Subcutaneous abdominal adipose tissue (tissue), 5 donors: ENCODE measurements around the gene PRAC2.

Experiments used
- H3K27ac ChIP-seq: one replicate; pipeline ENCODE4 v1.7.0; 2013; ENCODE audit warnings: low read depth, mild to moderate bottlenecking, inconsistent platforms, low read length, moderate library complexity
- H3K27me3 ChIP-seq, 5 donors: one replicate each; pipeline ENCODE4 v1.7.0; 2013; ENCODE audit warnings: low read length in 5 of 5, inconsistent platforms in 1 of 5; ENCODE audit not compliant: control insufficient read depth in 5 of 5, insufficient read depth in 4 of 5
- H3K36me3 ChIP-seq, 5 donors: one replicate each; pipeline ENCODE4 v1.7.0; 2013; ENCODE audit warnings: low read length in 5 of 5; ENCODE audit not compliant: control insufficient read depth in 5 of 5, insufficient read depth in 5 of 5
- H3K4me1 ChIP-seq, 5 donors: one replicate each; pipeline ENCODE4 v1.7.0; 2013; ENCODE audit warnings: low read length in 5 of 5, mild to moderate bottlenecking in 3 of 5, moderate library complexity in 1 of 5; ENCODE audit not compliant: control insufficient read depth in 5 of 5, insufficient read depth in 5 of 5
- H3K4me3 ChIP-seq, 5 donors: one replicate each; pipeline ENCODE4 v1.7.0; 2013; ENCODE audit warnings: low read length in 5 of 5, low read depth in 1 of 5
- H3K9ac ChIP-seq, 5 donors: one replicate each; pipeline ENCODE4 v1.7.0; 2013; ENCODE audit warnings: low read length in 5 of 5, mild to moderate bottlenecking in 4 of 5, moderate library complexity in 3 of 5
- H3K9me3 ChIP-seq, 5 donors: one replicate each; pipeline ENCODE4 v1.7.0; 2013; ENCODE audit warnings: low read length in 5 of 5; ENCODE audit not compliant: control insufficient read depth in 5 of 5
- donor health status: healthy.
- donor health status: healthy.
- donor health status: healthy.
- donor health status: healthy.
- donor health status: healthy.

Gene PRAC2

DNA sequence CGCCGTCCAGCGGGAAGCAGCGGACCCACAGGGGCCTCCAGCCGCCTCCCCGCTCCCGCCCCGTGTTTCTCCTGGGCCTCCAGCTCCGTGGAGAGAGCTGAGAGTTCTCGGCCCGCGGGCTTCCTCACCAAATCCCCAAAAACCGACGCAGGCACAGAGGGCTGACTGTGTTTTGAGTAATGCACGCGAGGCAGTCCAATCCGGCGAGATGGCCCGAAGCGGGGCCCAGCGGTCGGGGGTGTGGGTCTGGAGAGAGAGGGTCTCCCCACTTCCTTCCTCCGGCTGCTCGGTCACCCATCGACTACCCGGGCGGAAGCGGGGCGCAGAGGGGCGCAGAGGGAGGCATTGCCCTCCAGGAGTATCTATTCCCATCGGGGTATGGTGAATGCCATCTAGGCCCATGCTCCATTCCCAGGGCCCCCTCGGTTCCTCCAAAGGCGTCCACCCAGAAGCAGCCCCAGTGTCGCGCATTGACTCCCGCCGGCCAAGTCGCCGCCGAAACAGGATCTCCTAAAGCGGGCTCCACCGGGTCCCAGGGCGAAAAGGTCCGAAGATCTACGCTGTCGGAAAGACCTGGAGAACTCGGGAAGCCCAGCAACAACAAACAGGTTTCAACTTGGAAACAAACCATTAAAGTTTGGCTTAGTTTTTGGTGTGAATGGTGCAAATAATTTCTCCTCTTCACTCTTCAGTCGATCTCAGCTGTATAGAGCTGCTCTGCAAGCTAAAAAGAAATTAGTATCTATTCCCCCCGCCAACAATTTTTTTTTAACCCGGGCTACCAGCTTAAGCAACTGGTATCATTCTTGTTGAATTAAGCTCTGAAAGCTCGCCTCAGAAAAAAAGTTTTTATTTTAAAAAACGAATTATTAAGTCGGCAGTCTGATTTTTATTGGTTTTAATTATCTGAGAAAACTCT, 24.7 kb downstream of the PRAC2 start:
- H3K4me3 ChIP-seq = no peak overlapping the region
- no peaks in the 10 kb centered on the region for H3K9me3 ChIP-seq
- no peak overlapping the region for H3K27ac ChIP-seq
- peaks cover 0 to 7% (median 0%) of the 10 kb centered on the region in 5 donors for H3K4me1 ChIP-seq
- H3K36me3 ChIP-seq = no peaks in the 10 kb centered on the region
- H3K27me3 ChIP-seq = peaks cover 53 to 99% (median 84%) of the 10 kb centered on the region in 5 donors
- no peak overlapping the region for H3K9ac ChIP-seq

DNA sequence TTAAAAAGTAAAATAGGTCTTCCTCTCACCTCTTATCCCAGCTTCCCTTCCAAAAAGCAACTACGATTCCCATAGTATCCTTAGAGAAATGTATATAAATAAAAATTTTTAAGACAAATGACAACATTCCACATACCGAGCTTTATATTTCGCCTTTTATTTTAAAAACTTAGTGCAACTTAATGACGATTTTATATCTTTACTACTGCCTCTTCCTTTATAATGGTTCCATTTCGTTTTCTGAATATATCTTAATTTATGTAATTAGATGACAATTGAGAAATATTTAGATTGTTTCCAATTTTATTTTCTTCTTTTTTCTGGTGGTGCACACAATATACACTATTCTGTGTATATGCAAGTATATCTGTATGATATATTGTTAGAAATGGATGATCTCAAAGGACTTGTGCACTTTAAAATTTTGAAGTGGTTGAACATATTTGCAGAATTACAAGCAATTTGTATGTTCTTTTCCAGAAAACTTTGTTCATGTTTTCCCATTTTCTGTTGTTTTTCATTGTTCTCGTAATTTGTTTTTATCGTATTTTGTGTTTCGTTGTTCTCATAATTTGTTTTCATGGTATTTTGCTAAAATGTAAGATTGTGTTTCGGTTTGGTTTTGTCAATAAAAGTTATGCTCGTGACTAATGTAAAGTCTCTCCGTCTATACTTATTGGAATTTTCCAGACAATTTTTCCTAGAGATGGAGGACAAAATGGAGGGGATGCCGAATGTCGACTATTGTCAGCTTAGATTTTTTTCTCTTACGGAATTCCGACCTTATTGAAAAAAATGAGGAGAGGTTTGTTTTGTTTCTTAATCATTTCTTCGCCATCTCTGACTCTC, 26.0 kb downstream of the PRAC2 start:
- H3K9me3 ChIP-seq = no peaks in the 10 kb centered on the region
- H3K4me3 ChIP-seq = no peak overlapping the region
- no peak overlapping the region for H3K27ac ChIP-seq
- no peak overlapping the region for H3K9ac ChIP-seq
- no peaks in the 10 kb centered on the region for H3K36me3 ChIP-seq
- peaks cover 0 to 15% (median 8%) of the 10 kb centered on the region in 5 donors for H3K4me1 ChIP-seq
- H3K27me3 ChIP-seq = peaks cover 52 to 99% (median 86%) of the 10 kb centered on the region in 5 donors

DNA sequence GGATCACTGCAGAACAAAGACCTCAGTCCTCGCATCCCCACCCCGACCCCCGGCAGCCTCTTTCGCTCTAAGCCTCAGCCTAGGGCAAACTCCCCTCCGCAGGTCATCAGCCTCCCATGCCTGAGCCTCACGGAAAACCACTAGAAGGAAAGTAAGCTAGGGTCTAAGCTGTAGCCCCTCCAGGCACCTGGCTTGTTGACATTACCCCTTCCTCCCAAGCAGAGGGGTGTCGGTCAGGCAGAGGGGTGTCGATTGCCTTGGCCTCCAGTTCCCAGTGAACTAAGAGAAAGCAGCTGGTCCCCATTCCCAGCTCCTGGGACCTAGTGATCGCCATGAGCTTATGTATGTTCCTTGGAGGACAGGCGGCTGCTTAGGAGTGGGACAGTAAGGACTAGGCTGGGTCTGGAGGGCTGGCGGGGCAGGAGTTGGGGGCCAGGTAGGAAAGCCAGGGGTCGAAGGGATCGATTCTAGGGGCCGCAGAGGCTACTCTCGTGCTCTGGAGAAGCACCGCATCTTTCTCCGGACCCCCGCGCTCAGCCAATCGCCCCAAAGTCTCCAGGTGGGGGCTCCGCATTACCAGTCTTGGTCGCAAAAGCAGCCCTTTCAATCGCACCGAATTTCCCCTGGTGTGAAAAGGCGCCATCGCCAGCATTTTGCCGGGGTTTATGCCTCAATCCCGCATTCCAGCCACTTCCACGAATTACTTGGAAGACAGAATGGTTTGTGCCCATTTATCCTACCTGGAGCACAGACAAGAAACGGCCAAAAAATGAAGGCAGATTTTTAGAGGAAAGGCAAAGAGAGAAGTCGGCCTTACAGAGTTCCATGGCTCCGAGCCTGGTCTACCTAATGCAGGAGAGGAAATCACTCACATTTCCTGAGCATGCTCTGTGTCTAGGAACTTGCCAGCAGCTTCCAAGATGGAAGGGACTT, 26.9 kb downstream of the PRAC2 start:
- peaks cover 60 to 100% (median 90%) of the 10 kb centered on the region in 5 donors for H3K27me3 ChIP-seq
- no peak overlapping the region for H3K9ac ChIP-seq
- peaks cover 1 to 24% (median 15%) of the 10 kb centered on the region in 5 donors for H3K4me1 ChIP-seq
- H3K4me3 ChIP-seq = no peak overlapping the region
- H3K27ac ChIP-seq = no peak overlapping the region
- no peaks in the 10 kb centered on the region for H3K36me3 ChIP-seq
- H3K9me3 ChIP-seq = no peaks in the 10 kb centered on the region

DNA sequence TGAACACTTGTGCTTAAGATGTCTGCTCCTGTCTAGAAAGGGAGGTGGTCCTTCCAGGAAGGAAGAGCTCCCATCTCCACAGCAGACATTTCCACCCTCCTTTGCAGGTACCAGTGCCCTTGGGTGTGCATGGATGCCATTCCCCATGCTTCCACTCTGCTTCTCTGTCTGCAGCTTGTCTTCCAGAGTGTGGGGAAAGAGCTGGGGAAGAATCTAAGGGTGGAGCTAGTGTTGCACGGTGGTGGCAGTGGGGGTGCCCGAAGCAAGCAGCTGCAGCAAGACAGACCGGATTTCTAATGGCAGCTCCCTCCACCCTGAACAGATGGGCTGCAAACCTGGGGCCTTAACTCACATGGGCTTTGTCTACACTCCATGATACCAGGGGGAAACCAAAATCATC, 28.2 kb downstream of the PRAC2 start:
- no peak overlapping the region for H3K4me3 ChIP-seq
- no peak overlapping the region for H3K9ac ChIP-seq
- H3K4me1 ChIP-seq = peaks cover 1 to 35% (median 21%) of the 10 kb centered on the region in 5 donors
- H3K36me3 ChIP-seq = no peaks in the 10 kb centered on the region
- peaks cover 65 to 95% (median 87%) of the 10 kb centered on the region in 5 donors for H3K27me3 ChIP-seq
- no peak overlapping the region for H3K27ac ChIP-seq
- no peaks in the 10 kb centered on the region for H3K9me3 ChIP-seq

DNA sequence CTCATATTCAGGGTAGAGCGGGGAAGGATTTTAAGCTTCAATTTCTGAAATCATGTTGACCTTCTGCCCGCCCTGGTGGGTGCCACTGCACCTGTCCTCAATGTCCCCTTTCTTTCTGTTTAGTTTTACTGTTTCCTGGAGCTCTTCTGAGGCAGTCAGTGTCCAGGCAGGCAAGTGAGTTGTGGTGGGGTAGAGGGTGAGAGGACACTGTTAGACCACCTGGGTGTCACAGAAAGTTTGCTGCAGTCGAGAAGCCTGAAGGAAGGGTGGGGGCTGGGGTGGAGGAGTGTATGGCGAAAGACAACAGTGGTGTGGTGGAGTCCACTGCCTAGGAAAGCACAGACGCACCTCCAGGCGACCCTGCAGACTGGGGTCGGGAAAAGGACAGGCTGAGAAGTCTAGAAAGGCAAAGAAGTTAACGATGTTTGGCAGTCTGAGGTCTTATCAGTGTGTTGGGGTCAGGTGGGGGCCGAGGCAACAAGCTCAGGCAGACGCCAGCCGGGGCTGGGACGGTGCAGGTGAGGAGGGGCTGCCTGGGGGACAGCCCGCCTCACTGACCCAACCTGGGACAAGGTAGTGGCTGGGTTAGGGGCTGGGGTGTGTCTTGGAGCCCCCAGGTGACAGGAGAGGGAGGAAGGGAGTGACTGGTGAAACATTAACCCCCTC, 28.9 kb downstream of the PRAC2 start:
- H3K4me1 ChIP-seq = peaks cover 1 to 31% (median 21%) of the 10 kb centered on the region in 5 donors
- no peak overlapping the region for H3K4me3 ChIP-seq
- H3K36me3 ChIP-seq = no peaks in the 10 kb centered on the region
- no peak overlapping the region for H3K27ac ChIP-seq
- peaks cover 69 to 93% (median 84%) of the 10 kb centered on the region in 5 donors for H3K27me3 ChIP-seq
- H3K9ac ChIP-seq = no peak overlapping the region
- no peaks in the 10 kb centered on the region for H3K9me3 ChIP-seq

DNA sequence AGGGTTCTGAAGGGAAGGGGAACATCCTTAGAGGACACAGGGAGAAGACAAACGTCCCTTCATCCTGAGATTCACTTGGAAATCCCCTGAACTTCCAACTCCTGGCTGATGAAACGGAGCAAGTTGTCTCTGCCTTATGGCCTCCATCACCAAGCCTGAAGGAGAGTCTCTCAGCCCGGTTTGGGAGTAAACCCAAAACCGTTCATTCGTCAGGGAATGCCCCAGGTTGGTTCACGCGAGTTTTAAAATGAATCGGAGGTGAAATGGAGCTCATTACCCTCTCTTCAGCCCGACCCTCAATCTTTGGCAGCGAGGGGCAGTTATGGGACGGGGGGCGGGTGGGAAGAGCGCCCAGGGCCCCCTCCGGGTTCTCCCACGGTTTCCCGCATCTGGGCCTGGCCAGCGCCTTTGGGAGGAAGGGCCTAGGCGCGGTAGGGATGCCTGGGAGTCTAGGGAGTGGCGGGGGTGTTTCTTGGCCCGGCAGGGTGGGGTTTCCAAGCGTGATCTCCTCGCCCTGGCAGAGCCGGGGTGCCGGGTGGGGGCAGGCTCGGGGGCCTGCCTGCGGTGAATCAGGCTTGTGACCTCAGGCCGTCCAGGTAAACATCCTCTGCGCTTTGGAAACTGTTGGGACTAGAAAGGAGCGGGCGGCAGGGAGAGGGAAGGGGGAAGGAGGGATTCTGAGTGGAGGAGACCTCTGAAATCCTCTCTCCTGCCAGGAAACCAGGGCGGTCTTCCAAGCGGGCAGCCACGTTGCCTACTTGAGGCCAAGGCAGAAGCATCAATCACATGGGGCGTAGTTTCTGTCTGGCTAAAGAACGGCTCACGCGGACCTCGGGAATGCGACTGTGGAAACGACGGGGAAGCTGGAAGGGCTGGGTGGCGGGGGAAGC, 29.7 kb downstream of the PRAC2 start:
- Histone ChIP-seq H3K9ac (no peak overlapping the region), H3K4me1 (peaks cover 1 to 33% (median 21%) of the 10 kb centered on the region in 5 donors), H3K36me3 (no peaks in the 10 kb centered on the region), H3K9me3 (no peaks in the 10 kb centered on the region), H3K27ac (no peak overlapping the region), H3K27me3 (peaks cover 68 to 93% (median 83%) of the 10 kb centered on the region in 5 donors), H3K4me3 (no peak overlapping the region)

DNA sequence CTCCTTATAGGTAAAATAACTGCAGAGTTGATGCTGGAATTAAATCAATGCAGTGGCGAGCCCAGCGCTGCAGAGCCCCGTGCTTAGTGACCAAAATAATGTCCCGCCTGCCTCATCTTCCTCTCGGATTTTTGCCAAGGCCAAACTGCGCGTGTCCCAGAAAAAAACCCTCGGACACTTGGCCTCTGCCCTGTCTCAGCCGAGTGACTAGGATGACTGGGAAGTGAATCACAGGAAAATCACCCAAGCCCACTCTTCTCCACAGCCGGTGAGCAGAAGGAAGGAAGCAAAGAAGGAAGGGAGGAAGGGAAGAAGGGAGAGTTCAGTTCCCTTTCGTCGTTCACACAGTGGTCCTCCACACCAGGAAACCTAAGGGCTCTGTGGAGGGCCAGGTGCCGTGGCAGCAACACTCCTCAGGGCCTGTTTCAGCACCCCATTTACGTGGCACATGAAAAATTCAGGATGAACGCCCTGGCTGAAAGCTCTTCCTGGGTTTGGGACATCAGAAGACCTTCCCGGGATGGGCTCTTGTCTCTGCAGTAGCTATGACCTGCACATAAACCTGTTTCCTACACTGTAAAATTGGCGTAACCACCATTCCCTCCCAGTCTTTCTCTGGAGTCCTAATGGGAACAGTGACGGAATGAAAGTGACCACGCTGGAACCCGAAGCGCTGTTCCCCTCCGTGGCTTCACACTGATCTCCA, 31.0 kb downstream of the PRAC2 start:
- Histone ChIP-seq H3K4me3 (no peak overlapping the region), H3K27ac (no peak overlapping the region), H3K36me3 (no peaks in the 10 kb centered on the region), H3K9ac (no peak overlapping the region), H3K27me3 (peaks cover 64 to 89% (median 80%) of the 10 kb centered on the region in 5 donors), H3K9me3 (no peaks in the 10 kb centered on the region), H3K4me1 (peaks cover 1 to 36% (median 21%) of the 10 kb centered on the region in 5 donors)

DNA sequence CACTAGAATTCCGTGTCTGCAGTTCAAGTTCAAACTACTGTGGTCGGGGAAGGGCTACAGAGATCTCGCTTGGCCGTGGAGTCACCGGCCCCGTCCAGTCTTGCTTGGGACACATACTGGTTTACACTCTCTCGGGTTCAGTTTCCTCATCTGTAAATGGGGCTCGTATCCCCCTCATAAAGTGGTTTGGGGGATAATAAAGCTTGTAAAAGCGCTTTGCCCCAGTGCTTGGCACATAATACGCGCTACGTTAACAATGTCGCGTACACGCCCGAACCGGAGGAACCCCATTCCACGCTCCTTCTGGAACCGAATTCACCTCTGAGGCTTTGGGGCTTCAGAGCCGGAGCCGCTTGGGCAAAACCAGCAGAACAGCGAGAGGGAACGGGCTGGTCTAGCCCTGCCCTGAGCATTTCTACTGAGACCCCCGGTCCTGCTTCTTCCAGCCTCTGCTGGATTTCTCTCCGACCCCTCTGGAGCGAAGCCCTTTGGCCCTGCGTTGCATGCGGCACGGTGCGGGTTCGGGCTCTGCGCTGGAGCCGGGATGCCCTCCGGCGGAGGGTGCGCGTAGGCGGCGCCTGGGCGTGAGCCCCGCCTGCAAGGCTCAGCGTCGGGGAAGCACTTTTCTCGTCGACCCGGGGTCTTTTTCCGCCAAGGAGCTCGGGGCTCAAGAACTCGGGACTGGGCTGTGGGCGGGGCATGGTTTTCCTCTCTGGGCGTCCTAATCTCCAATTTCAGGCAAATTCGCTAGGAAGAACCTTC, 31.7 kb downstream of the PRAC2 start:
- H3K9ac ChIP-seq = no peak overlapping the region
- H3K9me3 ChIP-seq = no peaks in the 10 kb centered on the region
- peaks cover 1 to 36% (median 21%) of the 10 kb centered on the region in 5 donors for H3K4me1 ChIP-seq
- no peaks in the 10 kb centered on the region for H3K36me3 ChIP-seq
- H3K27me3 ChIP-seq = peaks cover 61 to 83% (median 73%) of the 10 kb centered on the region in 5 donors
- no peak overlapping the region for H3K27ac ChIP-seq
- H3K4me3 ChIP-seq = no peak overlapping the region
